ENCODE measurements around the gene PDIA5. TPM values are rescaled to one million over a fixed set of nuclear protein-coding genes. Genes with fewer than 3 reads are reported as not detected.

Gene PDIA5
- total RNA-seq, 4 donors from 2014 or later: 12.0 to 21.0 (median 15.8) TPM

- DNase-seq (ENCODE audit: low spot score) (no peak), ATAC-seq (ENCODE audit: low FRiP score) (no peak)
Observed at GRCh38 chr3:123152687-123153086, 85.9 kb downstream of the PDIA5 start.

GRCh38 chr3:123153125-123154019, 86.5 kb downstream of the PDIA5 start:
- no peak for TF ChIP-seq CTCF (IDR thresholded peaks at IDR 0.05)
- DNase-seq (ENCODE audit: low spot score) (no peak), ATAC-seq (ENCODE audit: low FRiP score) (no peak)

More at GRCh38 chr3:123152687-123153086, 85.9 kb downstream of the PDIA5 start:
- TF ChIP-seq CTCF (IDR thresholded peaks at IDR 0.05): no peak

- ATAC-seq (ENCODE audit: low FRiP score) (no peak), DNase-seq (ENCODE audit: low spot score) (no peak)
- TF ChIP-seq CTCF (IDR thresholded peaks at IDR 0.05): no peak
Observed at GRCh38 chr3:123154020-123154985, 87.5 kb downstream of the PDIA5 start.

- DNase-seq (ENCODE audit: low spot score): no peak
- no peak for TF ChIP-seq CTCF (IDR thresholded peaks at IDR 0.05)
- ATAC-seq (ENCODE audit: low FRiP score): no peak
Observed at GRCh38 chr3:123155471-123156011, 88.7 kb downstream of the PDIA5 start.

- DNase-seq (ENCODE audit: low spot score) (no peak), ATAC-seq (ENCODE audit: low FRiP score) (no peak)
- no peak for TF ChIP-seq CTCF (IDR thresholded peaks at IDR 0.05)
Observed at GRCh38 chr3:123156276-123156995, 89.6 kb downstream of the PDIA5 start.

- no peak for TF ChIP-seq CTCF (IDR thresholded peaks at IDR 0.05)
- DNase-seq (ENCODE audit: low spot score) (no peak), ATAC-seq (ENCODE audit: low FRiP score) (no peak)
Observed at GRCh38 chr3:123157209-123157597, 90.4 kb downstream of the PDIA5 start.
